Endothelial cell of umbilical vein (primary cell): Measurements from ENCODE around the gene GLI1. TPM values are rescaled to one million over a fixed set of nuclear protein-coding genes. Genes with fewer than 3 reads are reported as not detected.
A peak's percentile ranks its signal among the peaks of the same experiment; 100 is the strongest.

Experiments
- BruUV-seq: library from RNA; stranded (reverse); fragments of 400-500 nt; replicated peaks from 2 replicates; lab custom pipeline; 2021; lab: Mats Ljungman, UMichigan
- CTCF ChIA-PET: fragments of 300-600, 350-600 bp; sonication (Branson Sonifier 250); formaldehyde crosslinking; loops from one replicate; lab custom pipeline; 2021; ENCODE audit warnings: antibody characterized with exemption, inconsistent platforms; lab: Charles Lee
- POLR2A ChIA-PET: fragments of 300-600, 350-600 bp; sonication (Branson Sonifier 250); formaldehyde crosslinking; loops from one replicate; lab custom pipeline; 2021; ENCODE audit warnings: antibody characterized with exemption, inconsistent platforms; lab: Charles Lee
- DNase-seq: peaks from one replicate; pipeline ENCODE4 v3.0.0-alpha.2; 2011; ENCODE audit warnings: low read depth, low spot score
- FAIRE-seq: peaks from 2 replicates; lab custom pipeline; 2011; peaks lifted over from hg19 to GRCh38; lab: Jason Lieb, UNC
- H2AFZ ChIP-seq: 2 replicates; pipeline ENCODE4 v1.6.0; 2012; ENCODE audit warnings: low read depth, low read length, control low read depth, inconsistent platforms
- H3K27ac ChIP-seq: 2 replicates; pipeline ENCODE4 v1.5.1; 2011; ENCODE audit warnings: low read depth, mild to moderate bottlenecking, control low read depth, low read length, moderate library complexity; ENCODE audit not compliant: insufficient read depth
- H3K27me3 ChIP-seq, 2 experiments: 2 replicates each; pipeline versions ENCODE4 v1.6.0 to v1.6.1; 2011; ENCODE audit warnings: low read length in 2 of 2, mixed read lengths in 1 of 2; ENCODE audit not compliant: control insufficient read depth in 2 of 2, insufficient read depth in 2 of 2
- H3K36me3 ChIP-seq, 2 experiments: 2 replicates in 1 of 2; 3 replicates in 1 of 2; pipeline ENCODE4 v1.5.1; 2011; ENCODE audit warnings: low read length in 2 of 2, mild to moderate bottlenecking in 1 of 2, moderate library complexity in 1 of 2; ENCODE audit not compliant: control insufficient read depth in 2 of 2, insufficient read depth in 2 of 2; ENCODE audit errors: extremely low read depth in 1 of 2
- H3K4me1 ChIP-seq: 3 replicates; pipeline ENCODE4 v1.5.1; 2011; ENCODE audit warnings: mild to moderate bottlenecking, low read length; ENCODE audit not compliant: control insufficient read depth, insufficient read depth; ENCODE audit errors: extremely low read depth
- H3K4me2 ChIP-seq: 2 replicates; pipeline ENCODE4 v1.6.1; 2011; ENCODE audit warnings: low read length, control low read depth, mixed read lengths; ENCODE audit not compliant: insufficient read depth
- H3K4me3 ChIP-seq, 3 experiments: fragments of 200-600 bp in 1 of 3; sonication (generic), shearing (Covaris generic) in 1 of 3; replicated peaks in 1 of 3; 2 replicates each; pipeline ENCODE4 v1.5.1; 2011 to 2016; ENCODE audit warnings: control low read depth in 3 of 3, low read length in 3 of 3, mild to moderate bottlenecking in 2 of 3, inconsistent platforms in 1 of 3, low read depth in 1 of 3, moderate library complexity in 1 of 3; ENCODE audit not compliant: insufficient read depth in 1 of 3
- H3K79me2 ChIP-seq: 2 replicates; pipeline ENCODE4 v1.6.0; 2012; ENCODE audit warnings: low read length, inconsistent platforms; ENCODE audit not compliant: control insufficient read depth, insufficient read depth
- H3K9ac ChIP-seq: replicated peaks from 2 replicates; pipeline ENCODE3; 2011; ENCODE audit warnings: low read length, control low read depth; ENCODE audit not compliant: insufficient read depth; ENCODE audit errors: extremely low read depth
- H3K9me1 ChIP-seq: replicated peaks from 3 replicates; pipeline ENCODE4 v1.6.0; 2011; ENCODE audit warnings: mild to moderate bottlenecking, low read length; ENCODE audit not compliant: control insufficient read depth, insufficient read depth; ENCODE audit errors: extremely low read depth
- H3K9me3 ChIP-seq: replicated peaks from 2 replicates; pipeline ENCODE4 v1.5.1; 2012; ENCODE audit warnings: low read length, inconsistent platforms; ENCODE audit not compliant: control insufficient read depth, insufficient read depth
- H4K20me1 ChIP-seq: replicated peaks from 2 replicates; pipeline ENCODE3; 2011; ENCODE audit warnings: mild to moderate bottlenecking, low read length; ENCODE audit not compliant: control insufficient read depth, insufficient read depth; ENCODE audit errors: extremely low read depth
- CTCF ChIP-seq, 2 donors: IDR thresholded peaks; 1 replicate in 1 of 2; 2 replicates in 1 of 2; pipeline ENCODE4 v1.5.1; 2011; ENCODE audit warnings: low read length in 2 of 2, mild to moderate bottlenecking in 2 of 2, moderate library complexity in 2 of 2, control low read depth in 1 of 2, inconsistent platforms in 1 of 2, low read depth in 1 of 2; ENCODE audit not compliant: insufficient read depth in 1 of 2; ENCODE audit errors: extremely low read depth in 1 of 2
- EZH2 ChIP-seq: IDR thresholded peaks from 2 replicates; pipeline ENCODE4 v1.6.1; 2012; ENCODE audit warnings: borderline replicate concordance, low read depth, mild to moderate bottlenecking, moderate library complexity, low read length, inconsistent platforms; ENCODE audit not compliant: severe bottlenecking
- FOS ChIP-seq: IDR thresholded peaks from 2 replicates; pipeline ENCODE4 v1.6.1; 2011; ENCODE audit warnings: mild to moderate bottlenecking, low read length, moderate library complexity, borderline replicate concordance; ENCODE audit not compliant: insufficient read depth
- GATA2 ChIP-seq: IDR thresholded peaks from 2 replicates; pipeline ENCODE4 v1.7.0; 2011; ENCODE audit warnings: low read depth, mild to moderate bottlenecking, moderate library complexity, mixed read lengths, low read length; ENCODE audit not compliant: insufficient read length, insufficient read depth
- JUN ChIP-seq: IDR thresholded peaks from 2 replicates; pipeline ENCODE4 v1.6.1; 2011; ENCODE audit warnings: borderline replicate concordance, low read depth; ENCODE audit not compliant: insufficient read length, insufficient read depth
- MAX ChIP-seq: IDR thresholded peaks from 2 replicates; pipeline ENCODE4 v1.6.1; 2011; ENCODE audit not compliant: insufficient read depth, insufficient read length
- MYC ChIP-seq: IDR thresholded peaks from one replicate; pipeline ENCODE4 v1.6.1; 2011; ENCODE audit warnings: mild to moderate bottlenecking, low read depth, low read length
- POLR2A ChIP-seq: IDR thresholded peaks from 2 replicates; pipeline ENCODE4 v1.6.1; 2012; ENCODE audit warnings: low read depth, mild to moderate bottlenecking, control low read depth, low read length
- POLR2AphosphoS5 ChIP-seq: IDR thresholded peaks from 2 replicates; pipeline ENCODE4 v1.6.1; 2012; ENCODE audit warnings: low read depth, mild to moderate bottlenecking, control low read depth, low read length, moderate library complexity; ENCODE audit not compliant: insufficient read depth
- dilution Hi-C: fragments of 300-500 bp; cut with MboI; formaldehyde crosslinking; loops from one replicate; pipeline ENCODE4 v1.15.0; 2019; ENCODE audit warnings: low sequenced_read_pairs; ENCODE audit not compliant: extremely low pct_ligation_motif_present
- intact Hi-C: fragments of 100-400 bp; cut with micrococcal nuclease; formaldehyde crosslinking; loops from one replicate; pipeline ENCODE4 v1.10.0; 2022
- polyA plus RNA-seq, 4 experiments: library from polyadenylated mRNA; depleted of rRNA in 3 of 4; stranded (reverse) in 3 of 4; unstranded in 1 of 4; fragments of >200 nt; gene quantifications; 2 replicates each; pipeline versions ENCODE4 v1.2.1 to v1.2.3, GENCODE V29; 2011 to 2012; ENCODE audit warnings: missing spikeins in 1 of 4
- total RNA-seq: library from RNA; stranded (reverse); gene quantifications from 2 replicates; pipeline ENCODE4 v1.2.3, GENCODE V29; 2021

The GLI1 gene
- total and polyA plus RNA-seq, 2 donors (not counting 3 experiments of a cell fraction or from before 2014, with no cell fraction given) = 0.10 to 0.29 TPM

DNA sequence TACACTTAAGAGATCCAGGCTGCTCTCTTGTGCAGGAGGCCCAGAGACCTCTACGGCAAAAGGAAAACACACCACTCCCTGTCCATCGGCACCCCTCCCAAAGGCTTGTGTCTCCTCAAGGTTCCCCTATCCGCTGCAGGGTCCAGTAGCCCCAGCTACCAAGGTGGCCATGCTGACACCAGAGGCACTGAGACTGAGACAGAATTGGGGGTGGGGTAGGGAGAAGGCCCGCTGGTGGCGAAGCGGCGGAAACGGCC, 60.1 kb downstream of the GLI1 start:
- Histone ChIP-seq H3K4me1 (peaks cover 48% of the 10 kb centered on the region), H3K4me3 (peak overlapping the region; percentile 7 to 89 (median 67)), H3K36me3 (peaks cover 20 to 27% of the 10 kb centered on the region in 2 experiments), H3K27ac (peak overlapping the region; percentile 83), H3K4me2 (peak overlapping the region; percentile 64), H3K27me3 (no peaks in the 10 kb centered on the region), H2AFZ (no peak overlapping the region), H3K9ac (peak overlapping the region; percentile 92), H3K9me1 (no peaks in the 10 kb centered on the region), H4K20me1 (no peaks in the 10 kb centered on the region), H3K79me2 (peaks cover 40% of the 10 kb centered on the region), H3K9me3 (no peaks in the 10 kb centered on the region)
- ChIA-PET CTCF (no interaction called here), POLR2A (interaction anchor here (1.4 to 1.5 kb wide), 2 partner anchors 15 to 24 kb away, joined by 3 read pairs; no protein-coding TSS in a partner anchor)
- dilution Hi-C loops = no loop called here
- DNase-seq (no peak), FAIRE-seq (no peak)
- TF ChIP-seq MYC (no peak), CTCF (IDR thresholded peaks at IDR 0.05; ENCODE audit: extremely low read depth in 1 of 2, insufficient read depth in 1 of 2, low read depth in 1 of 2, low read length in 2 of 2) (no peak), MAX (no peak), EZH2 (no peak), POLR2A (no peak), JUN (no peak), GATA2 (no peak), POLR2AphosphoS5 (no peak), FOS (no peak)
- no TSS peak for BruUV-seq
- intact Hi-C loops = loop anchor here (1.0 to 5.0 kb wide), 2 partner anchors 28 to 32 kb away; partner anchors contain the start of genes DCTN2 and MARS1
